Cardiac muscle cell (in vitro differentiated cells and primary cell): ENCODE data around the gene PACS1. TPM values are rescaled to one million over a fixed set of nuclear protein-coding genes. Genes with fewer than 3 reads are reported as not detected.
A peak's percentile ranks its signal among the peaks of the same experiment; 100 is the strongest.

ENCODE experiments used
- DNase-seq, 2 donors: peaks; one replicate each; pipeline versions ENCODE4 v3.0.0 to v3.0.0-alpha.2; 2010 to 2017; ENCODE audit warnings: low read depth in 1 of 2, low spot score in 1 of 2
- H3K27ac ChIP-seq: fragments of 200-600 bp; sonication (generic); 2 replicates; pipeline ENCODE4 v1.5.1; 2016
- H3K27me3 ChIP-seq: fragments of 200-600 bp; sonication (generic); 2 replicates; pipeline ENCODE4 v1.6.0; 2016; ENCODE audit warnings: control low read depth
- H3K36me3 ChIP-seq: fragments of 200-600 bp; sonication (generic); 2 replicates; pipeline ENCODE4 v1.5.1; 2016; ENCODE audit warnings: control low read depth
- H3K4me1 ChIP-seq: fragments of 200-600 bp; sonication (generic); 2 replicates; pipeline ENCODE4 v1.8.1; 2017; ENCODE audit warnings: low read depth, mild to moderate bottlenecking, mixed run types
- H3K4me3 ChIP-seq: fragments of 200-600 bp; sonication (generic); 2 replicates; pipeline ENCODE4 v1.5.1; 2016; ENCODE audit warnings: mild to moderate bottlenecking
- H3K9me3 ChIP-seq: fragments of 200-600 bp; sonication (generic); 2 replicates; pipeline ENCODE4 v1.5.1; 2017; ENCODE audit warnings: low read depth, mild to moderate bottlenecking, control low read depth
- polyA plus RNA-seq: library from polyadenylated mRNA; unstranded; fragments of >200 nt; fragmentation: Nextera tagmentation; extraction: Ambion mirVana; gene quantifications from 2 replicates; pipeline ENCODE4 v1.2.1, GENCODE V29; 2016
- total RNA-seq: library from RNA; depleted of rRNA; stranded (reverse); fragments of >200 nt; gene quantifications from 2 replicates; pipeline ENCODE4 v1.2.3, GENCODE V29; 2016
- TF ChIP-seq, protein P1 (sequence below): IDR thresholded peaks from 2 replicates; pipeline ENCODE4 v1.5.1; 2012; ENCODE audit warnings: low read depth, mild to moderate bottlenecking, low read length

The PACS1 gene
- total and polyA plus RNA-seq, 2 experiments from 2014 or later = 61.6 to 62.1 TPM

GRCh38 chr11:66281776-66282467 is 211.8 kb downstream of the PACS1 start:
- TF ChIP-seq, protein P1, sequence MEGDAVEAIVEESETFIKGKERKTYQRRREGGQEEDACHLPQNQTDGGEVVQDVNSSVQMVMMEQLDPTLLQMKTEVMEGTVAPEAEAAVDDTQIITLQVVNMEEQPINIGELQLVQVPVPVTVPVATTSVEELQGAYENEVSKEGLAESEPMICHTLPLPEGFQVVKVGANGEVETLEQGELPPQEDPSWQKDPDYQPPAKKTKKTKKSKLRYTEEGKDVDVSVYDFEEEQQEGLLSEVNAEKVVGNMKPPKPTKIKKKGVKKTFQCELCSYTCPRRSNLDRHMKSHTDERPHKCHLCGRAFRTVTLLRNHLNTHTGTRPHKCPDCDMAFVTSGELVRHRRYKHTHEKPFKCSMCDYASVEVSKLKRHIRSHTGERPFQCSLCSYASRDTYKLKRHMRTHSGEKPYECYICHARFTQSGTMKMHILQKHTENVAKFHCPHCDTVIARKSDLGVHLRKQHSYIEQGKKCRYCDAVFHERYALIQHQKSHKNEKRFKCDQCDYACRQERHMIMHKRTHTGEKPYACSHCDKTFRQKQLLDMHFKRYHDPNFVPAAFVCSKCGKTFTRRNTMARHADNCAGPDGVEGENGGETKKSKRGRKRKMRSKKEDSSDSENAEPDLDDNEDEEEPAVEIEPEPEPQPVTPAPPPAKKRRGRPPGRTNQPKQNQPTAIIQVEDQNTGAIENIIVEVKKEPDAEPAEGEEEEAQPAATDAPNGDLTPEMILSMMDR = no peak
- Histone ChIP-seq H3K27ac (no peak overlapping the region), H3K4me3 (no peak overlapping the region), H3K27me3 (peaks cover 13% of the 10 kb centered on the region), H3K36me3 (no peaks in the 10 kb centered on the region), H3K4me1 (no peaks in the 10 kb centered on the region), H3K9me3 (no peaks in the 10 kb centered on the region)
- no peak for DNase-seq

- Histone ChIP-seq H3K27me3 (peaks cover 13% of the 10 kb centered on the region), H3K9me3 (no peaks in the 10 kb centered on the region), H3K36me3 (no peaks in the 10 kb centered on the region), H3K27ac (no peak overlapping the region), H3K4me3 (no peak overlapping the region), H3K4me1 (no peaks in the 10 kb centered on the region)
- DNase-seq = peak; percentile 97 to 99
- TF ChIP-seq, protein P1 = peak; percentile 88
Observed at GRCh38 chr11:66282468-66283455, 212.7 kb downstream of the PACS1 start.

DNA sequence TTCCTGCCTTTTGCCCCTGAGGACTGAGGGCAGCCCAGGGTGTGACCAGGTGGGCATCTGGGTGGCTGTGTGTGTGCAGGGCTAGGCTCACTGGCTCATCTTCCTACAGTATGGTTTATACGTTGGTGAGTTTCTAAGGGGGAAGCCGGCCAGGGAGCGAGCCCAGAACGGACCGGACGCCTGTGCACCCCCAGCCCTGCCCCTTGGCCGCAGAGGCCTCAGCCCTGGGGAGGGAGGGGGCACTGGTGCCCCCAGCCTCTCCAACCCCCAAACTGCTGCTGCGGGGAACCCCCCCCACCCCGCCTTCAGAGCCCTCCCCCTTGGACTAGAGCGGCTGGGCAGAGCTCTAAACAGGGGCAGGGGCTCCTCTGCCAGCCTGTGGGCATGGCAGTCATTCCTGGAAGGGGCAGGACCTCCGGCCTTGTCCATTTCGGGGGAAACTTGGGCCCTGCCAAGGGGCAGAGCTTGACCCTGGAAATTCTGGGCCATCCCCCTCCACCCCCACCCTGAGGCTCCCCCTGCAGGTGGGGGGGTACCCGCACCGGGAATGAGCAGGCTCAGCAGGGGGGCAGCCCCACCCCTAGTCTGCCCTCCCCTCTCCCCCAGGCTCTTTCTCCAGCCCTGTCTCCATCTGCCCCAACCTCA is 213.5 kb downstream of the PACS1 start:
- Histone ChIP-seq H3K4me1 (peaks cover 4% of the 10 kb centered on the region), H3K27me3 (peaks cover 10% of the 10 kb centered on the region), H3K9me3 (no peaks in the 10 kb centered on the region), H3K36me3 (no peaks in the 10 kb centered on the region), H3K27ac (no peak overlapping the region), H3K4me3 (no peak overlapping the region)
- no peak for DNase-seq
- TF ChIP-seq, protein P1 = no peak

GRCh38 chr11:66284526-66285078 is 214.5 kb downstream of the PACS1 start:
- Histone ChIP-seq H3K27ac (no peak overlapping the region), H3K4me3 (no peak overlapping the region), H3K9me3 (no peaks in the 10 kb centered on the region), H3K4me1 (peaks cover 4% of the 10 kb centered on the region), H3K27me3 (no peaks in the 10 kb centered on the region), H3K36me3 (no peaks in the 10 kb centered on the region)
- DNase-seq = no peak
- TF ChIP-seq, protein P1 = no peak

GRCh38 chr11:66285250-66285947 is 215.3 kb downstream of the PACS1 start:
- Histone ChIP-seq H3K36me3 (no peaks in the 10 kb centered on the region), H3K4me3 (no peak overlapping the region), H3K27me3 (no peaks in the 10 kb centered on the region), H3K27ac (no peak overlapping the region), H3K9me3 (no peaks in the 10 kb centered on the region), H3K4me1 (peaks cover 4% of the 10 kb centered on the region)
- TF ChIP-seq, protein P1 = no peak
- DNase-seq = no peak
